GM21367 (cell line): ENCODE measurements around the gene SUN5.

Source experiments
- ATAC-seq: cut with Tn5 transposase; IDR thresholded peaks from one replicate; pipeline ENCODE4 v1.9.1; 2021; ENCODE audit not compliant: unreplicated experiment

The SUN5 gene

DNA sequence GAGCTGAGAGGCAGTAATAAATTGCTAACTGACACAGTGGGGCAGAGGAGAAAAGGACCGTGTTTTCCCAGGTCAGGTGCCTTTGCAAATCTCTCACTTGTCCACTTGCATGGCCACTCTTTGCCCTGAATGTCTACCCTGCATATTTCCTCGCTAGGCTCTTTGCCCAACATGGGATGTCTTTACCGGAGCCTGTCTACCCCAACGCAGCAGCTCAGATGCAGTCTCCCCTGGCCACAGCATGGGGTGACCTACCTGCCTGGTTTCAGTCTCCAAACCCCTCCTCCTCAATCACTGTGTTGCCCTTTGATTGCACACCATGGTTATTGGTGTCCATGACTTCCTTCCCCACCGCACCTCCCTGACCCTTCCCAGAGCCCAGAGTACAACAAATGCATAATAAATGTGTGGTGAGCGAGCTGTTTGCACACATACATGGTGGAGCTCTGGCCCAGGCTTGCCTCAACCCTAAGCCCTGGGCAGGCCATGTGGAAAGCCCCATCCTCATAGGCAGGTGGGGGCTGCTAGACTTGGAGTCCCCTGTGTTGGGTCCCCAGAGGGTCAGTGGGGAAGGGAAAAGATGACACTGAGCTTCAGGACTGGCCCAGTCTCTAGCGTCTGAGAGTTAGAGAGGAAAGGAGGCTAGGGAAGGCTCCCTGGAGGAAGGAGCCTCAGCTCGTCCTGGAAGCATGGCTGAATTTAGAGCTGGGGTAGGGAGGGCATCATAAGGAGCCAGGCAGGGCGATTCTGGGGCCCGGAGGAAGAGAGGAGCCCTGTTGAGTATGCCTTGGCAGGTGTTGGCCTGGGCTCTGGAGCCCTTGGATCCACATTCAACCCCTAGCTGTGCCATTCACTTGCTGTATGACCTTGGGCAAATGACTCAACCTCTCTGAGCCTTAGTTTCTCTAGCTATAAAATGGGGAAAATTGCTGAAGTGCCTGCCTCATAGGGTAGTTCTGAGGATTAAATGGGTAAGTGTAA is 22.8 kb upstream of the SUN5 start:
- no peak for ATAC-seq

DNA sequence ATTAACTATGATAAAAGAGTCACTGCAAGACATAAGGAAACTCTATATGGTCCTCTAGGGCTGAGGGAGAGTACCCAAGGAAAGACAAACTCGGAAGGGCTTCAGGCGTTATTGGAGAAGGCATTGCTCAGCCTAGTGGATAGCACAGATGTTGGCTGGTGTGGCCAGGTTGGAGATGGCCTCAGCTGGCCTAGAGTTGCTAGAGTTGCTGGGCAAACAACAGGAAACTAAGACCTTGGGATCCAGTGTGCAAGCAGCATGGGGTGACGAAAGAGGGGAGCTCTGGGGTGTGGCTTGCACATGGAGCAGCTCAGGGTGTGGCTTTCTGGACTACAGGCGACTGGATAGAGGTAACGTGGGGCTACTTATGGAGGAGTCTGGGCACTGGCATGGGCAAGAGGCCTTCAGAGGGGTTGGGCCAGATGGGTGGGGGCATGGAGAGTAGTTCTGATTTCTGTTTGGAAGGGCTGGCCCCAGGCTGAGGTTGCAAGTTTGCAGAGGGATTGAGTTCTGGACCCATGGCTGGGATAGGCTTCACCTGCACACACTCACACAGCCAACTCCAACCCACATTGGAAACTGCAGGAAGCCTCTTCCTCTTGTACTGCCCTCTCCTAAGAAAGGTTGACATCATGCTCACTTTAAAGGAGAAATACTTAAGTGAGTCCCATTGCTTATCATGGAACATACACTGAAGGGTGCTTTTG is 22.0 kb upstream of the SUN5 start:
- no peak for ATAC-seq

- ATAC-seq = no peak
Measured at GRCh38 chr20:33025318-33025876, 21.2 kb upstream of the SUN5 start.

DNA sequence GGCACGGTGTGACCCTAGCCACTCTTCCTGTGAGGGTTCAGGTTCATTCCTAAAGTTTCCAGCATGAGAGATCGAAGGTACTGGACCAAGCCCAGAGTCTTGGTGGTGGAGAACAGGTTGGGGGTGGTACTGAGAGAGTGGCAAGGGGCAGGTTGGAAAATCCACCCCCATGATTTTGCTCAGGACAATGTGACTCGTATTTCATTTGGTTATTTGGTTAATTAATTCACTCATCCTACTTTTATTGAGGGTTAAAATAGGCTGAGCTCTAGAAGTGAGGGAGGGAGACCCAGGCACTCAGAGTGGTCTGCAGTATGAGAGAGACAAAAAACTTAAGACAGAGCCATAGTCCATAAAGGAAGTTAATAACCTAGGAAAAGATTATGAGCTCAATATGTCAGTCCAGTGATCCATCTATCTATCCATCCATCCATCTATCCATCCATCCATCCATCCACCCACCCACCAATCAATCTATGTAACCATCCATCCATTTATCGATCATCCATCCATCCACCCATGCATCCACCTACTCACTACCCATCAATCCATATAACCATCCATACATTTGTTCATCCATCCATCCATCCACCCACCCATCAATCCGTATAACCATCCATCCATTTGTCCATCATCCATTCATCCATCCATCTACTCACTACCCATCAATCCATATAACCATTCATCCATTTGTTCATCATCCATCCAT is 20.5 kb upstream of the SUN5 start:
- no peak for ATAC-seq

- ATAC-seq = no peak
Measured at GRCh38 chr20:33024243-33024560, 20.0 kb upstream of the SUN5 start.

DNA sequence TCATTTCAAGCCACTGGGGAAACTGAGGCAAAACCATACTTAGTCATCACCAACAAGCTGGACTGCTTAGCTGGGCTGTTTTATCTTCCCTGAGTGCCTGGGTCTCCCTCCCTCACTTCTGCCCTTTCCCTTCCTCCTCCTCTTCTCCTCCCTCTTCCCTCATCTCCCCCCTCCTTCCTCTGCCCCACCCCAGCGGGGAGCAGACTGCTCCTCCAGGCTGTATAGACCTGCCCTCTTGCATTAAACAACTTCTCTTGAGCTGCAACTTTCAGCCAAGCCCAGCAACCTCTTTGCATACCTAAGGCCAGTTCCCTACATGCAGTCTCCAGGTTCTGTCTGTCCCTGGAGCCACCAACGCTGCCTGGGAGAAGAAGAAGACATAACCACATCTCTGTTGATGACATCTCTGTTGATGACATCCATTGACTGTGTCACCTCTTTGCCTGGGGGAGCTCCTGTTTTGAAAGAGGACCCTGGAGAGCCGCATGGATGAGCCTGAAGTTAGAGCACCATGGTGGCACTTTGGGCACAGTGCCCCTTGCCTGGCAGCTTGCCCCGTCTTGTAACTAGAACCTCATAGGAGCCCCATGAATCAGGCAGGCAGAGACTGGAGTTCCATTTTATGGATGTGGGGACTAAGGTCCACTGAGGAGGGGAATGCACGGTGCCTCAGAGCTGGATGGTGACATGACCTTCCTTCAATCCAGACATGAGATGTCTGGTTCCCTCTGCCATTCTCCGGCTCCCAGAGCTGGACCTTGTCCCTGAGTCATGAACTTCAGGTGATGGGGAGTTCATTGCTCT is 19.4 kb upstream of the SUN5 start:
- no peak for ATAC-seq

- no peak for ATAC-seq
Measured at GRCh38 chr20:33022694-33023438, 18.6 kb upstream of the SUN5 start.

- no peak for ATAC-seq
Measured at GRCh38 chr20:33022289-33022688, 18.1 kb upstream of the SUN5 start.

DNA sequence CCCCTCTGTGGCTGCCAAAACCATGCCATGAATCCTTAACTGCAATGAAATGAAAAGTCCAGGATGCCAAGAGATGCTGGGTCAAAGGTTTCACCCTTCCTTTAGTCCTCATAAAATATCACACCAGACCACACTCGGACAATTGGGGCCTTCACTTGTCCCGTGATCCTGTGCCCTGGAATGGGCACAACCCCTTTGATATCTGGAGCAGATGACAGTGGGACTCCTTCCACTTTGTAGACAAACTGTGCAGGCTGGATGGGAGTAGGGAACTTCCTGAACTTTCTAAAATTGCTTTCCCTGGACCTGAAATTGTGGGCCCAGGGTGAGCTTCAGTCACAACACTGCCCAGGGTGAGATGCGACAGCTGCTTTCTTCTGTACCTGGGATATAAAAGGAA is 17.6 kb upstream of the SUN5 start:
- no peak for ATAC-seq

- no peak for ATAC-seq
Measured at GRCh38 chr20:33020278-33021161, 16.3 kb upstream of the SUN5 start.

DNA sequence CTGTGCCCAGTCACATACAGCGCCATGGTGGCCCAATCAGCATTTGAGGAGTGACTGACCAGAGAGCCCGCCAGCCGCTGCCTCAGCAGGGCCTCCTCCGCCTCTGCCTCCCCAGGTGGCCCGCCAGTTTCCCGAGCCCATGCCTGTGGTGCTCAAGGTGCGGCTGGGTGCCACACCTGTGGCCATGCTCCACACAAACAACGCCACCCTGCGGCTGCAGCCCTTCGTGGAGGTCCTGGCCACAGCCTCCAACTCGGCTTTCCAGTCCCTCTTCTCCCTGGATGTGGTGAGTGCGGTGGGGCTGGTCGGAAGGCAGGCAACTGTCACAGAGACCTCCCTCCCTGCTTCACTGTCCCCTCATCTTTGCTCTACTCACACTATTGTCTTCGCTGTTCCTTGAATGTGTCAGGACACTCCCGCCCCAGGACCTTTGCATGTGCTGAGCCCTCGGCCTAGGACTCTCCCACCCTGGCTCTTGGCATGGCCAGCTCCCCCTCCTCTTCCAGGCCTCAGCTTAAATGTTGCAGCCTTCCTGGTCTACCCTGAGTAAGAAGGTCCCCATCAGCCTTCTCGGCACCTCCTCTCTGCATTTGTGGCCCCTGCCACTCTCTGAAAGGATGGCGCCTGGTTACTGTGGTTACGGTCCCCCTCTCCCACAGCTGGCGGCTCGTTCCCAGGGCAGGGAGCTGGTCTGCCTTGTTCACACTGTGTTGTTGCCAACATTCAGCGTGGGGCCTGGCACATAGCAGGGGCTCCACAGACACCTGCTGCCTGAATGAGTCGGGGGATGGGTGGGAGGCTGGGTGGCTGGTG is 15.4 kb upstream of the SUN5 start:
- ATAC-seq = no peak

DNA sequence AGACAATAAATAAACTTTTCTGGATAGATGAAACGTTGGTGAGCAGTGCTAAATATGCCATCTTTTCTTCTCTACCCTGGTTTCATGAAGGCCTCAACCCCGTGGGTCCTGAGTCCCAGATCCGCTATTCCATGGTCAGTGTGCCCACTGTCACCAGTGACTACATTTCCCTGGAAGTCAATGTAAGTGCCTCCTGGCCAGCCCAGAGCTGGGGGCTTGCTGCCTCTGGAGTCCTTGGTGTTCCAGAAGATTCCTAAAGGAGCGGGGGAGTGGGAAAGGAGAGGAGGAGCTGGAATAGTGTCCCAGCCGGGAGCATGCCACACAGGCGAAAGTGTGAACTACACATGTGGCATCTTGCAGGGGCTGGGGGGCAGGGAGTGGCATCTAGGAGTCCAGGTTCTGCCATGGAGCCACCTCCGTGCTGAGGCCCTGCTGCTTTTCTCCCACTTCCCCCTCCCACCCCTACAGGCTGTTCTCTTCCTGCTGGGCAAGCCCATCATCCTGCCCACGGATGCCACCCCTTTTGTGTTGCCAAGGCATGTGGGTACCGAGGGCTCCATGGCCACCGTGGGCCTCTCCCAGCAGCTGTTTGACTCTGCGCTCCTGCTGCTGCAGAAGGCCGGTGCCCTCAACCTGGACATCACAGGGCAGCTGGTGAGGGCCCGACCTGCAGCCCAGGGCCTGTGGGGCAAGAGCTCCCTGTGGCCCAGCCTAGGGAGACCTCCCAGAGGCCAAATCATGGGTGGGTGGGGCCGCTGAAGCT is 14.1 kb upstream of the SUN5 start:
- ATAC-seq = no peak

- ATAC-seq = no peak
Measured at GRCh38 chr20:33017542-33017941, 13.3 kb upstream of the SUN5 start.

DNA sequence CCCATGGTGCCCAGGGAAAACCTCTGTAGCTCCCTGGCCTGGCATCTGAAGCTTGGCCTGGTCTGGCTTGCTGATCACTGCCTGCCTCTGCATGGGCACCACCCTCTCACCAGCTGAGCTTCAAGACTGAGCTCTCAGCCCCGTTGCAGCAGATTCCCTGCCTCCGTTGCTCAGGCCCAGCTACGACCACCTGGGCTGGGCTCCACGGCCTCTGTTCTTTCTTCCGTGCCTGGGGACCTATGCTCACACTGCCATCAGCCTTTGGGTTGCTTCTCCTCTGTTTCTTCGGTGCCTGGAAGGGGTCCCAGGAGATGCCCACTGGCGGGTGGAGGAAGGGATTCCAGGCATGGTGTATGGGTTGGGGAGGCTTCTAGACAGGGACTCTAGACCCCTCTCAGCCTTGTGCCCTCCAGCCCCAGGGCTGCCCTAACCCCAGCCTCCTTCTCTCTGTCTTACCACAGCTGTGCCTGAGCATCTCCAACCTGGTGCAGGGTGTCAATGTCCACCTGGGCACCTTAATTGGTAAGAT is 12.4 kb upstream of the SUN5 start:
- no peak for ATAC-seq

- ATAC-seq = no peak
Measured at GRCh38 chr20:33015700-33016580, 11.7 kb upstream of the SUN5 start.

- ATAC-seq = no peak
Measured at GRCh38 chr20:33015114-33015484, 10.9 kb upstream of the SUN5 start.
